Endodermal cell (in vitro differentiated cells): ENCODE results near the gene SLC7A1. TPM values are rescaled to one million over a fixed set of nuclear protein-coding genes. Genes with fewer than 3 reads are reported as not detected.

ENCODE experiments used
- DNase-seq: peaks from one replicate; pipeline ENCODE4 v3.0.0-alpha.2; 2017
- H3K27ac ChIP-seq: 2 replicates; pipeline ENCODE4 v1.5.1; 2013; ENCODE audit warnings: mild to moderate bottlenecking, low read depth, low read length, moderate library complexity
- H3K27me3 ChIP-seq: 2 replicates; pipeline ENCODE4 v1.6.1; 2013; ENCODE audit warnings: mild to moderate bottlenecking, low read length, moderate library complexity; ENCODE audit not compliant: insufficient read depth, control insufficient read depth, poor library complexity, severe bottlenecking
- H3K36me3 ChIP-seq: 2 replicates; pipeline ENCODE4 v1.7.0; 2013; ENCODE audit warnings: mild to moderate bottlenecking, low read length, moderate library complexity; ENCODE audit not compliant: control insufficient read depth, insufficient read depth
- H3K4me1 ChIP-seq: one replicate; pipeline ENCODE4 v1.7.0; 2013; ENCODE audit warnings: low read length; ENCODE audit not compliant: control insufficient read depth, insufficient read depth
- H3K4me3 ChIP-seq: 2 replicates; pipeline ENCODE4 v1.5.1; 2013; ENCODE audit warnings: mild to moderate bottlenecking, low read length, moderate library complexity
- H3K9ac ChIP-seq: 2 replicates; pipeline ENCODE4 v1.6.1; 2013; ENCODE audit warnings: mild to moderate bottlenecking, low read length, moderate library complexity; ENCODE audit not compliant: poor library complexity, severe bottlenecking; ENCODE audit errors: extremely low read depth
- H3K9me3 ChIP-seq: 2 replicates; pipeline ENCODE4 v1.6.1; 2013; ENCODE audit warnings: mild to moderate bottlenecking, low read length, moderate library complexity; ENCODE audit not compliant: control insufficient read depth
- H3K27ac Mint-ChIP-seq: 2 replicates; pipeline ENCODE4 v1.8.0; 2020; ENCODE audit warnings: mixed read lengths
- H3K27me3 Mint-ChIP-seq: 2 replicates; pipeline ENCODE4 v1.8.0; 2021; ENCODE audit warnings: mild to moderate bottlenecking, mixed read lengths; ENCODE audit not compliant: insufficient read depth
- H3K36me3 Mint-ChIP-seq: 2 replicates; pipeline ENCODE4 v1.8.0; 2020; ENCODE audit warnings: low read depth, mixed read lengths
- H3K4me1 Mint-ChIP-seq: 2 replicates; pipeline ENCODE4 v1.8.0; 2020; ENCODE audit warnings: mixed read lengths
- H3K4me3 Mint-ChIP-seq: 2 replicates; pipeline ENCODE4 v1.8.0; 2020; ENCODE audit warnings: mild to moderate bottlenecking, moderate library complexity, mixed read lengths
- H3K9me3 Mint-ChIP-seq: 2 replicates; pipeline ENCODE4 v1.8.0; 2020; ENCODE audit warnings: mild to moderate bottlenecking, mixed read lengths
- WGBS, 2 experiments: methylation state at CpG; one replicate each; pipeline versions ENCODE4 v1.1.5 to v1.1.7; 2013; ENCODE audit warnings: missing lambda C conversion rate in 2 of 2, mixed read lengths in 1 of 2; ENCODE audit not compliant: insufficient coverage in 1 of 2, insufficient read length in 1 of 2; 5-methylcytosine and 5-hydroxymethylcytosine counted together
- total RNA-seq, 2 donors: library from RNA; stranded (reverse); fragmentation: NEBNext Ultra II Directional in 1 of 2; extraction: Animal tissue kit (Norgen Biotek cat#: 25700) in 1 of 2; gene quantifications; 2 replicates in 1 of 2; 3 replicates in 1 of 2; pipeline ENCODE4 v1.2.1, GENCODE V29; 2021
- TF ChIP-seq, protein P1 (sequence below): fragments of 200-600 bp; sonication (generic); conservative IDR thresholded peaks from 2 replicates; pipeline ENCODE4 v1.5.0; 2021; ENCODE audit warnings: antibody characterized with exemption, mild to moderate bottlenecking

Gene SLC7A1
- total RNA-seq, 2 donors from 2014 or later = 26.0 to 27.3 TPM

- H3K9ac ChIP-seq = no peak overlapping the region
- H3K36me3 ChIP-seq = peaks cover 9% of the 10 kb centered on the region
- Mint-ChIP-seq H3K4me3 (no peak overlapping the region), H3K27ac (no peak overlapping the region), H3K4me1 (peaks cover 32% of the 10 kb centered on the region), H3K36me3 (no peaks in the 10 kb centered on the region), H3K9me3 (no peaks in the 10 kb centered on the region), H3K27me3 (no peaks in the 10 kb centered on the region)
- peak; percentile 61 for DNase-seq
- H3K9me3 ChIP-seq = no peaks in the 10 kb centered on the region
- TF ChIP-seq, protein P1, sequence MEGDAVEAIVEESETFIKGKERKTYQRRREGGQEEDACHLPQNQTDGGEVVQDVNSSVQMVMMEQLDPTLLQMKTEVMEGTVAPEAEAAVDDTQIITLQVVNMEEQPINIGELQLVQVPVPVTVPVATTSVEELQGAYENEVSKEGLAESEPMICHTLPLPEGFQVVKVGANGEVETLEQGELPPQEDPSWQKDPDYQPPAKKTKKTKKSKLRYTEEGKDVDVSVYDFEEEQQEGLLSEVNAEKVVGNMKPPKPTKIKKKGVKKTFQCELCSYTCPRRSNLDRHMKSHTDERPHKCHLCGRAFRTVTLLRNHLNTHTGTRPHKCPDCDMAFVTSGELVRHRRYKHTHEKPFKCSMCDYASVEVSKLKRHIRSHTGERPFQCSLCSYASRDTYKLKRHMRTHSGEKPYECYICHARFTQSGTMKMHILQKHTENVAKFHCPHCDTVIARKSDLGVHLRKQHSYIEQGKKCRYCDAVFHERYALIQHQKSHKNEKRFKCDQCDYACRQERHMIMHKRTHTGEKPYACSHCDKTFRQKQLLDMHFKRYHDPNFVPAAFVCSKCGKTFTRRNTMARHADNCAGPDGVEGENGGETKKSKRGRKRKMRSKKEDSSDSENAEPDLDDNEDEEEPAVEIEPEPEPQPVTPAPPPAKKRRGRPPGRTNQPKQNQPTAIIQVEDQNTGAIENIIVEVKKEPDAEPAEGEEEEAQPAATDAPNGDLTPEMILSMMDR = no peak
- WGBS, 2 experiments = 89 to 98% methylated on average over 4 to 7 of the region's 7 CpGs
- no peaks in the 10 kb centered on the region for H3K27me3 ChIP-seq
- no peak overlapping the region for H3K4me3 ChIP-seq
- peaks cover 4% of the 10 kb centered on the region for H3K4me1 ChIP-seq
- no peak overlapping the region for H3K27ac ChIP-seq
Measured at GRCh38 chr13:29583073-29583785, 12.3 kb downstream of the SLC7A1 start.

- no peak overlapping the region for H3K27ac Mint-ChIP-seq
- H3K4me3 Mint-ChIP-seq = peak overlapping the region; percentile 20
- TF ChIP-seq, protein P1 = no peak
- peaks cover 32% of the 10 kb centered on the region for H3K4me1 Mint-ChIP-seq
- Histone ChIP-seq H3K36me3 (peaks cover 4% of the 10 kb centered on the region), H3K4me3 (no peak overlapping the region), H3K27ac (no peak overlapping the region), H3K9ac (no peak overlapping the region), H3K9me3 (no peaks in the 10 kb centered on the region), H3K27me3 (no peaks in the 10 kb centered on the region), H3K4me1 (peaks cover 4% of the 10 kb centered on the region)
- WGBS, 2 experiments = 79 to 81% methylated on average over 10 of the region's 10 CpGs
- no peaks in the 10 kb centered on the region for H3K27me3 Mint-ChIP-seq
- peak; percentile 58 for DNase-seq
- no peaks in the 10 kb centered on the region for H3K9me3 Mint-ChIP-seq
- no peaks in the 10 kb centered on the region for H3K36me3 Mint-ChIP-seq
Measured at GRCh38 chr13:29582171-29582570, 13.3 kb downstream of the SLC7A1 start.

DNA sequence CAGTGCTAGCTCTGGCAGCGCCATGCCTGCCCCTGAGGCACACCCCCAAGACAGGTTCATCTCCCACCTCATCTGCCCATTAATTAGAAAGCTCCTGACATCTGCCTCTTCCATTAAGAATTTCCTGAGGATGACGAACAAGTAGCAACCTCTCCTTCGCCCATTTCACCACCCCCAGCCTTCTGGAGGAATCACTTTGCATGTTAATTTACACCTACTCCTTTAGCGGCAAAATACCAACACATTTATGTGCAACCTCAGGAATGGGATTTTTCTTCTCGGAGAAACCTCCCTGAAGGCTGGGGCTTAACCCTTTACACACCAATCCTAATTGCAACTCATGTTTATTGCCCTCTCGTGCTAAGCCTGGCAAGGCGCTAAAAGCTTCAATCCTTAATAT is 13.8 kb downstream of the SLC7A1 start:
- Histone ChIP-seq H3K9ac (no peak overlapping the region), H3K4me3 (no peak overlapping the region), H3K27me3 (no peaks in the 10 kb centered on the region), H3K4me1 (peaks cover 4% of the 10 kb centered on the region), H3K9me3 (no peaks in the 10 kb centered on the region), H3K36me3 (peaks cover 1% of the 10 kb centered on the region), H3K27ac (no peak overlapping the region)
- H3K4me3 Mint-ChIP-seq = peak overlapping the region; percentile 20
- 47 to 51% methylated on average over 4 to 7 of the region's 7 CpGs for whole genome bisulfite sequencing, 2 experiments
- no peaks in the 10 kb centered on the region for H3K36me3 Mint-ChIP-seq
- TF ChIP-seq, protein P1 = no peak
- H3K4me1 Mint-ChIP-seq = peaks cover 32% of the 10 kb centered on the region
- peak; percentile 59 for DNase-seq
- no peaks in the 10 kb centered on the region for H3K27me3 Mint-ChIP-seq
- peak overlapping the region; percentile 65 for H3K27ac Mint-ChIP-seq
- H3K9me3 Mint-ChIP-seq = no peaks in the 10 kb centered on the region
